HCT116 (cell line): ENCODE data around the gene MALSU1. TPM values are rescaled to one million over a fixed set of nuclear protein-coding genes. Genes with fewer than 3 reads are reported as not detected.

ENCODE experiments used
- ATAC-seq: fragments of 200-7000 bp; cut with Tn5 transposase; 2 replicates; pipeline ENCODE4 v1.9.1; 2020; ENCODE audit warnings: mild to moderate bottlenecking, moderate library complexity
- BruUV-seq: library from RNA; stranded (reverse); fragments of 400-500 nt; replicated peaks from 2 replicates; lab custom pipeline; 2021; lab: Mats Ljungman, UMichigan
- CTCF ChIA-PET: fragments of 300-600 bp; sonication (Branson Sonifier 250); formaldehyde crosslinking; loops from one replicate; lab custom pipeline; 2021; ENCODE audit warnings: antibody characterized with exemption; lab: Charles Lee
- POLR2A ChIA-PET: fragments of 300-600, 350-600 bp; sonication (Branson Sonifier 250); formaldehyde crosslinking; loops from one replicate; lab custom pipeline; 2021; ENCODE audit warnings: antibody characterized with exemption; lab: Charles Lee
- RAD21 ChIA-PET, 2 experiments: fragments of 300-600 bp; sonication (Branson Sonifier 250); formaldehyde crosslinking; loops; one replicate each; lab custom pipeline; 2023; ENCODE audit warnings: low total read pairs in 2 of 2; ENCODE audit not compliant: uncharacterized antibody in 2 of 2, unreplicated experiment in 2 of 2, low non-redundant PET in 1 of 2; lab: Charles Lee
- DNase-seq: peaks from one replicate; pipeline ENCODE4 v3.0.0-alpha.2; 2010; ENCODE audit warnings: low read depth, low spot score
- H2AFZ ChIP-seq: fragments of 200-600 bp; shearing (Covaris generic), sonication (generic); 2 replicates; pipeline ENCODE4 v1.6.1; 2017; ENCODE audit warnings: low read depth, mixed run types, mixed read lengths, antibody characterized with exemption, low read length; ENCODE audit not compliant: poor library complexity, severe bottlenecking
- H3K27ac ChIP-seq: 2 replicates; pipeline ENCODE4 v1.5.1; 2012; ENCODE audit warnings: low read depth, low read length
- H3K27me3 ChIP-seq: fragments of 200-600 bp; sonication (generic); 2 replicates; pipeline ENCODE4 v1.6.1; 2016; ENCODE audit warnings: mixed run types, low read length, mixed read lengths; ENCODE audit not compliant: insufficient read depth
- H3K36me3 ChIP-seq, 2 experiments: fragments of 200-500 bp in 1 of 2; fragments of 200-600 bp in 1 of 2; sonication (Bioruptor generic) in 1 of 2; sonication (generic) in 1 of 2; 2 replicates each; pipeline versions ENCODE4 v1.5.1 to v1.6.1; 2014 to 2016; ENCODE audit warnings: low read length in 2 of 2, inconsistent platforms in 1 of 2, mixed read lengths in 1 of 2, mixed run types in 1 of 2; ENCODE audit not compliant: insufficient read depth in 2 of 2, control insufficient read depth in 1 of 2
- H3K4me1 ChIP-seq, 2 experiments: fragments of 200-600 bp in 1 of 2; sonication (generic) in 1 of 2; 2 replicates each; pipeline versions ENCODE4 v1.5.1 to v1.6.1; 2012 to 2017; ENCODE audit warnings: low read length in 2 of 2, inconsistent platforms in 1 of 2, mild to moderate bottlenecking in 1 of 2, mixed read lengths in 1 of 2, mixed run types in 1 of 2, moderate library complexity in 1 of 2; ENCODE audit not compliant: insufficient read depth in 2 of 2, control insufficient read depth in 1 of 2
- H3K4me2 ChIP-seq: fragments of 200-600 bp; sonication (generic); 2 replicates; pipeline ENCODE4 v1.6.1; 2017; ENCODE audit warnings: mixed run types, low read length, mixed read lengths
- H3K4me3 ChIP-seq, 2 experiments: fragments of 200-600 bp in 1 of 2; sonication (generic) in 1 of 2; replicated peaks in 1 of 2; 2 replicates each; pipeline ENCODE4 v1.5.1; 2011 to 2016; ENCODE audit warnings: low read length in 2 of 2, control low read depth in 1 of 2, low read depth in 1 of 2, mild to moderate bottlenecking in 1 of 2, mixed read lengths in 1 of 2, mixed run types in 1 of 2
- H3K79me2 ChIP-seq: fragments of 200-600 bp; sonication (generic); 2 replicates; pipeline ENCODE4 v1.6.1; 2017; ENCODE audit warnings: mild to moderate bottlenecking, mixed run types, low read length, moderate library complexity, mixed read lengths; ENCODE audit not compliant: insufficient read depth
- H3K9ac ChIP-seq: fragments of 200-600 bp; sonication (generic); 2 replicates; pipeline ENCODE4 v1.6.1; 2016; ENCODE audit warnings: low read length, mixed read lengths
- H3K9me2 ChIP-seq: fragments of 200-600 bp; sonication (generic), shearing (Covaris generic); 2 replicates; pipeline ENCODE4 v1.6.1; 2017; ENCODE audit warnings: mixed run types, mild to moderate bottlenecking, moderate library complexity; ENCODE audit not compliant: insufficient read depth
- H3K9me3 ChIP-seq, 2 experiments: fragments of 200-500 bp in 1 of 2; fragments of 200-600 bp in 1 of 2; sonication (Bioruptor generic) in 1 of 2; sonication (generic) in 1 of 2; 2 replicates each; pipeline ENCODE4 v1.6.1; 2014 to 2017; ENCODE audit warnings: low read length in 2 of 2, mixed read lengths in 2 of 2, inconsistent platforms in 1 of 2, low read depth in 1 of 2, mild to moderate bottlenecking in 1 of 2, mixed run types in 1 of 2, moderate library complexity in 1 of 2; ENCODE audit not compliant: control insufficient read depth in 1 of 2, insufficient read depth in 1 of 2
- H4K20me1 ChIP-seq: fragments of 200-600 bp; sonication (generic), shearing (Covaris generic); 2 replicates; pipeline ENCODE4 v1.6.1; 2017; ENCODE audit warnings: mixed run types, mild to moderate bottlenecking, moderate library complexity; ENCODE audit not compliant: insufficient read depth
- CBX3 ChIP-seq: IDR thresholded peaks from 2 replicates; pipeline ENCODE4 v1.6.1; 2012; ENCODE audit warnings: low read depth
- CEBPB ChIP-seq: IDR thresholded peaks from 2 replicates; pipeline ENCODE4 v1.6.1; 2012; ENCODE audit warnings: low read depth
- EGR1 ChIP-seq: IDR thresholded peaks from 2 replicates; pipeline ENCODE4 v1.6.1; 2012; ENCODE audit warnings: low read depth
- ELF1 ChIP-seq: IDR thresholded peaks from 2 replicates; pipeline ENCODE4 v1.6.1; 2012; ENCODE audit warnings: low read depth, borderline replicate concordance
- EZH2phosphoT487 ChIP-seq: fragments of 200-600 bp; IDR thresholded peaks from 2 replicates; pipeline ENCODE4 v1.6.1; 2018; ENCODE audit warnings: antibody characterized with exemption, borderline replicate concordance
- FOSL1 ChIP-seq: IDR thresholded peaks from 2 replicates; pipeline ENCODE4 v1.6.1; 2012; ENCODE audit warnings: low read depth
- JUND ChIP-seq: IDR thresholded peaks from 2 replicates; pipeline ENCODE4 v1.6.1; 2012
- POLR2AphosphoS5 ChIP-seq: IDR thresholded peaks from 2 replicates; pipeline ENCODE4 v1.6.1; 2011; ENCODE audit warnings: mild to moderate bottlenecking, low read depth, low read length, moderate library complexity
- RAD21 ChIP-seq: IDR thresholded peaks from 2 replicates; pipeline ENCODE4 v1.6.1; 2012; ENCODE audit warnings: low read depth, mild to moderate bottlenecking
- SIN3A ChIP-seq: IDR thresholded peaks from 2 replicates; pipeline ENCODE4 v1.6.1; 2012; ENCODE audit warnings: low read depth
- SP1 ChIP-seq: IDR thresholded peaks from 2 replicates; pipeline ENCODE4 v1.6.1; 2012; ENCODE audit warnings: low read depth
- SRF ChIP-seq: IDR thresholded peaks from 2 replicates; pipeline ENCODE4 v1.6.1; 2012; ENCODE audit warnings: low read depth
- YY1 ChIP-seq: IDR thresholded peaks from 2 replicates; pipeline ENCODE4 v1.6.1; 2011; ENCODE audit warnings: low read length, low read depth, moderate library complexity, mild to moderate bottlenecking; ENCODE audit not compliant: insufficient replicate concordance; ENCODE audit errors: extremely low read depth
- ZFX ChIP-seq: fragments of 450-650 bp; IDR thresholded peaks from 2 replicates; pipeline ENCODE4 v1.6.1; 2017
- intact Hi-C: fragments of 100-400 bp; cut with micrococcal nuclease; formaldehyde crosslinking; loops from 2 replicates; pipeline ENCODE4 v1.10.0; 2022
- total RNA-seq: library from RNA; stranded (reverse); gene quantifications from one replicate; pipeline ENCODE4 v1.2.1, GENCODE V29; 2021; ENCODE audit not compliant: unreplicated experiment
- TF ChIP-seq, protein P1 (sequence below): IDR thresholded peaks from 2 replicates; pipeline ENCODE4 v1.6.1; 2012; ENCODE audit warnings: low read depth
- TF ChIP-seq, protein P2 (sequence below): IDR thresholded peaks from 2 replicates; pipeline ENCODE4 v1.6.1; 2012
- TF ChIP-seq, protein P3 (sequence below): IDR thresholded peaks from 2 replicates; pipeline ENCODE4 v1.6.1; 2011; ENCODE audit warnings: mild to moderate bottlenecking, low read length, moderate library complexity; ENCODE audit not compliant: insufficient replicate concordance; ENCODE audit errors: extremely low read depth
- TF ChIP-seq, protein P4 (sequence below): IDR thresholded peaks from 2 replicates; pipeline ENCODE4 v1.6.1; 2012
- TF ChIP-seq, protein P5 (sequence below), 3 experiments: fragments of 200-600 bp in 1 of 3; sonication (generic) in 1 of 3; IDR thresholded peaks in 2 of 3; conservative IDR thresholded peaks in 1 of 3; 2 replicates each; pipeline ENCODE4 v1.5.1; 2012 to 2017; ENCODE audit warnings: low read depth in 2 of 3, low read length in 2 of 3, antibody characterized with exemption in 1 of 3, borderline replicate concordance in 1 of 3, control low read depth in 1 of 3, mild to moderate bottlenecking in 1 of 3, mixed read lengths in 1 of 3, mixed run types in 1 of 3, moderate library complexity in 1 of 3; ENCODE audit not compliant: insufficient read depth in 1 of 3

Gene MALSU1
- total RNA-seq, 1 experiment from 2014 or later = 105 TPM

DNA sequence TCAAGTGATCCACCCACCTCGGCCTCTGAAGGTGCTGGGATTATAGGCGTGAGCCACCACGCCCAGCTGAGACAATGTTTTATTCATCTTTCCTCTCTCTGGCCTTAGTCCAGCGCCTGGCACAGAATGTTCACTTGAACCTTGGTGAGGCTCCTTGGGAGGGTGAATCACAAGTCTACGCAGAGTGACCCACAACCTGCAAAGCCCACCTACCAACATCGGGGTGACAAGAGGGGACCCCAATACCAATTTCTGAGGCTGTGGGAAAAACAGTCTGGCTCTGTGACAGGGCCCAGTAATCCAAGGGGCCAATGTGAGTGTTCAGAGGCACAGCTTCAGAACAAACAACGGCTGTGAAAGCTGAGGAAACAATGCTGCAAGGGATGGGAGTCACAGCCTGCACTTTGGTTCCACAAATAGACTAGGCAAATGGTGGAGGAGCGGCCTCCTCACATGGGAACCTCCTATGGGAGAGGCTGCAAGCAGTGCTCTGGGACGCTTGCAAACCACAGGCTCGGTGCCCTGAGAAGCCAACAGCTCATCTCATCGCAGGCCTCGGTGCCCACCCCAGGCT lies 5.6 kb upstream of the MALSU1 start:
- Histone ChIP-seq H3K27me3 (no peaks in the 10 kb centered on the region), H3K79me2 (no peaks in the 10 kb centered on the region), H3K9me3 (no peaks in the 10 kb centered on the region)
- BruUV-seq = no TSS peak
- TF ChIP-seq JUND = no peak
- no peak for TF ChIP-seq RAD21
- TF ChIP-seq YY1 = no peak
- TF ChIP-seq, protein P1, sequence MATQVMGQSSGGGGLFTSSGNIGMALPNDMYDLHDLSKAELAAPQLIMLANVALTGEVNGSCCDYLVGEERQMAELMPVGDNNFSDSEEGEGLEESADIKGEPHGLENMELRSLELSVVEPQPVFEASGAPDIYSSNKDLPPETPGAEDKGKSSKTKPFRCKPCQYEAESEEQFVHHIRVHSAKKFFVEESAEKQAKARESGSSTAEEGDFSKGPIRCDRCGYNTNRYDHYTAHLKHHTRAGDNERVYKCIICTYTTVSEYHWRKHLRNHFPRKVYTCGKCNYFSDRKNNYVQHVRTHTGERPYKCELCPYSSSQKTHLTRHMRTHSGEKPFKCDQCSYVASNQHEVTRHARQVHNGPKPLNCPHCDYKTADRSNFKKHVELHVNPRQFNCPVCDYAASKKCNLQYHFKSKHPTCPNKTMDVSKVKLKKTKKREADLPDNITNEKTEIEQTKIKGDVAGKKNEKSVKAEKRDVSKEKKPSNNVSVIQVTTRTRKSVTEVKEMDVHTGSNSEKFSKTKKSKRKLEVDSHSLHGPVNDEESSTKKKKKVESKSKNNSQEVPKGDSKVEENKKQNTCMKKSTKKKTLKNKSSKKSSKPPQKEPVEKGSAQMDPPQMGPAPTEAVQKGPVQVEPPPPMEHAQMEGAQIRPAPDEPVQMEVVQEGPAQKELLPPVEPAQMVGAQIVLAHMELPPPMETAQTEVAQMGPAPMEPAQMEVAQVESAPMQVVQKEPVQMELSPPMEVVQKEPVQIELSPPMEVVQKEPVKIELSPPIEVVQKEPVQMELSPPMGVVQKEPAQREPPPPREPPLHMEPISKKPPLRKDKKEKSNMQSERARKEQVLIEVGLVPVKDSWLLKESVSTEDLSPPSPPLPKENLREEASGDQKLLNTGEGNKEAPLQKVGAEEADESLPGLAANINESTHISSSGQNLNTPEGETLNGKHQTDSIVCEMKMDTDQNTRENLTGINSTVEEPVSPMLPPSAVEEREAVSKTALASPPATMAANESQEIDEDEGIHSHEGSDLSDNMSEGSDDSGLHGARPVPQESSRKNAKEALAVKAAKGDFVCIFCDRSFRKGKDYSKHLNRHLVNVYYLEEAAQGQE = no peak
- no peak for TF ChIP-seq POLR2AphosphoS5
- TF ChIP-seq ELF1 = no peak
- TF ChIP-seq ZFX = no peak
- no peak for TF ChIP-seq EGR1
- TF ChIP-seq, protein P2, sequence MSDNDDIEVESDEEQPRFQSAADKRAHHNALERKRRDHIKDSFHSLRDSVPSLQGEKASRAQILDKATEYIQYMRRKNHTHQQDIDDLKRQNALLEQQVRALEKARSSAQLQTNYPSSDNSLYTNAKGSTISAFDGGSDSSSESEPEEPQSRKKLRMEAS = no peak
- TF ChIP-seq, protein P3, sequence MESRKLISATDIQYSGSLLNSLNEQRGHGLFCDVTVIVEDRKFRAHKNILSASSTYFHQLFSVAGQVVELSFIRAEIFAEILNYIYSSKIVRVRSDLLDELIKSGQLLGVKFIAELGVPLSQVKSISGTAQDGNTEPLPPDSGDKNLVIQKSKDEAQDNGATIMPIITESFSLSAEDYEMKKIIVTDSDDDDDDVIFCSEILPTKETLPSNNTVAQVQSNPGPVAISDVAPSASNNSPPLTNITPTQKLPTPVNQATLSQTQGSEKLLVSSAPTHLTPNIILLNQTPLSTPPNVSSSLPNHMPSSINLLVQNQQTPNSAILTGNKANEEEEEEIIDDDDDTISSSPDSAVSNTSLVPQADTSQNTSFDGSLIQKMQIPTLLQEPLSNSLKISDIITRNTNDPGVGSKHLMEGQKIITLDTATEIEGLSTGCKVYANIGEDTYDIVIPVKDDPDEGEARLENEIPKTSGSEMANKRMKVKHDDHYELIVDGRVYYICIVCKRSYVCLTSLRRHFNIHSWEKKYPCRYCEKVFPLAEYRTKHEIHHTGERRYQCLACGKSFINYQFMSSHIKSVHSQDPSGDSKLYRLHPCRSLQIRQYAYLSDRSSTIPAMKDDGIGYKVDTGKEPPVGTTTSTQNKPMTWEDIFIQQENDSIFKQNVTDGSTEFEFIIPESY = no peak
- no peak for TF ChIP-seq FOSL1
- TF ChIP-seq EZH2phosphoT487 = no peak
- no peak for TF ChIP-seq SIN3A
- TF ChIP-seq, protein P4, sequence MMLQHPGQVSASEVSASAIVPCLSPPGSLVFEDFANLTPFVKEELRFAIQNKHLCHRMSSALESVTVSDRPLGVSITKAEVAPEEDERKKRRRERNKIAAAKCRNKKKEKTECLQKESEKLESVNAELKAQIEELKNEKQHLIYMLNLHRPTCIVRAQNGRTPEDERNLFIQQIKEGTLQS = no peak
- TF ChIP-seq, protein P5, sequence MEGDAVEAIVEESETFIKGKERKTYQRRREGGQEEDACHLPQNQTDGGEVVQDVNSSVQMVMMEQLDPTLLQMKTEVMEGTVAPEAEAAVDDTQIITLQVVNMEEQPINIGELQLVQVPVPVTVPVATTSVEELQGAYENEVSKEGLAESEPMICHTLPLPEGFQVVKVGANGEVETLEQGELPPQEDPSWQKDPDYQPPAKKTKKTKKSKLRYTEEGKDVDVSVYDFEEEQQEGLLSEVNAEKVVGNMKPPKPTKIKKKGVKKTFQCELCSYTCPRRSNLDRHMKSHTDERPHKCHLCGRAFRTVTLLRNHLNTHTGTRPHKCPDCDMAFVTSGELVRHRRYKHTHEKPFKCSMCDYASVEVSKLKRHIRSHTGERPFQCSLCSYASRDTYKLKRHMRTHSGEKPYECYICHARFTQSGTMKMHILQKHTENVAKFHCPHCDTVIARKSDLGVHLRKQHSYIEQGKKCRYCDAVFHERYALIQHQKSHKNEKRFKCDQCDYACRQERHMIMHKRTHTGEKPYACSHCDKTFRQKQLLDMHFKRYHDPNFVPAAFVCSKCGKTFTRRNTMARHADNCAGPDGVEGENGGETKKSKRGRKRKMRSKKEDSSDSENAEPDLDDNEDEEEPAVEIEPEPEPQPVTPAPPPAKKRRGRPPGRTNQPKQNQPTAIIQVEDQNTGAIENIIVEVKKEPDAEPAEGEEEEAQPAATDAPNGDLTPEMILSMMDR (IDR thresholded peaks at IDR 0.05 in 2 of 3, conservative IDR thresholded peaks at IDR 0.05 in 1 of 3; ENCODE audit: borderline replicate concordance in 1 of 3, insufficient read depth in 1 of 3, low read depth in 2 of 3, low read length in 2 of 3) = no peak
- TF ChIP-seq CBX3 = no peak
- TF ChIP-seq SRF = no peak
- TF ChIP-seq SP1 = no peak
- no peak for TF ChIP-seq CEBPB
- TF ChIP-seq, all 23 proteins: peak for 0
- no peaks in the 10 kb centered on the region for H3K9me2 ChIP-seq
- no peaks in the 10 kb centered on the region for H3K36me3 ChIP-seq
- H4K20me1 ChIP-seq = no peaks in the 10 kb centered on the region
- ChIA-PET RAD21 (no interaction called here), POLR2A (interaction anchor here (1.2 to 1.6 kb wide), 2 partner anchors 16 to 18 kb away, joined by 3 to 4 read pairs; no protein-coding TSS in a partner anchor), CTCF (interaction anchor here (0.9 to 1.7 kb wide), 2 partner anchors 15 to 21 kb away, joined by 3 to 5 read pairs; no protein-coding TSS in a partner anchor)
- intact Hi-C loops = no loop called here
- no peak overlapping the region for H3K9ac ChIP-seq
- DNase-seq (no peak), ATAC-seq (peak; percentile 34)
- peaks cover 11 to 40% of the 10 kb centered on the region in 2 experiments; a peak in 3 of 4 replicates for H3K4me1 ChIP-seq
- peak overlapping the region; percentile 37 for H3K4me2 ChIP-seq
- H2AFZ ChIP-seq = no peak overlapping the region
- no peak overlapping the region for H3K27ac ChIP-seq
- H3K4me3 ChIP-seq = no peak overlapping the region
